ENCODE results near the gene DHRS4. TPM values are rescaled to one million over a fixed set of nuclear protein-coding genes. Genes with fewer than 3 reads are reported as not detected.

DHRS4 gene
- total and polyA plus RNA-seq, 2 of the 13 experiments (the other 11 are each of a cell fraction or from before 2014, with no cell fraction given) = 23.9 to 45.1 TPM

DNA sequence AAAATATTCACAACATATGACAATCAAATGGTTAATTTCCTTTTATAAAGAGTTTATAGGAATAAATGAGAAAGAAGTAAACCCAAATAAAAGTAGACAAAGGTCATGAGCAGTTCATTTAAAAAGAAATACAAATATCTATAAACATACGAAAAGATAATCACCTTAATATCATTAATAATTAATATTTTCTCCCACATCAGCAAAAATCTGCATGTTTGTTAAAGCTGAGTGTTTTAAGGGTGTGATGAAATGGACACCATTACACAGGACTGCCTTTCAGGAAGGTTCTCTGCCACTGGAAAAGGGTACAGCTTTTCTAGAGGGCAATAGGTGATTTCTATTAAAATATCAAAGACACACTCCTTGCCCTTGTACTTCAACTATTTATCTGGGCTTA lies 14.7 kb upstream of the DHRS4 start:
- no peak for ATAC-seq

DNA sequence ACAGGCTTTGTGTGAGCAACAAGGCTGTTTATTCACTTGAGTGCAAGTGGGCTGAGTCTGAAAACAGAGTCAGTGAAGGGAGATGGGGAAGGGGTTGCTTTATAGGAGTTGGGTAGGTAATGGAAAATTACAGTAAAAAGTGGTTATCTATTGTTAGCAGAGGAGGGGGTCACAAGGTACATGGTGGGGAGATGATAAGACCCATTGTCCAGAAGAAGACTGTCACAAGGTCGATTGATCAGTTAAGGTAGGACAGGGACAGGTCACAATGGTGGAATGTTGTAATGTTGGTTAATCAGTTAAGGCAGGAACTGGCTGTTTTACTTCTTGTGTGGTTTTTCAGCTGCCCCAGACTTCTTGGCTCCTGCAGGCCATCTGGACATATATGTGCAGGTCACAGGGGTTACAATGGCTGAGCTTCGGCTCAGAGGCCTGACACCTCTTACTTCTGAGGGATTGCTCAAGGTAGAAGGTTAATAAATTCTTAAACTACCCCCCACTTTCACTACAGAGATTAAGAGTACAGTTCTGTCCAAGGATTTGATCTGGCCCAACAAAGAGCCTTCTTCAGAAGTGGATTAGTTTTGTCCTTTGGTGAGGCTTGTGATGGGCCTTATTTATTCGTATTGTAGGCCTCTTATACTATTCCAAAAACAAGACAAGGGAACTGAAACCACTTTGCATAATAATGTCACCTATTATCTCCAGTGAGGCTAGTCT lies 13.8 kb upstream of the DHRS4 start:
- Histone ChIP-seq H3K36me3 (replicated peaks in 1 of 2; ENCODE audit: control insufficient read depth in 1 of 2, insufficient read depth in 2 of 2, low read length in 2 of 2) (peaks cover 0 to 6% of the 10 kb centered on the region in 2 experiments; a peak in 2 of 5 replicates), H3K4me1 (ENCODE audit: insufficient read depth, low read length) (peaks cover 62% of the 10 kb centered on the region), H3K27ac (ENCODE audit: extremely low read length, insufficient read depth, low read length) (peak overlapping the region; percentile 49), H4K20me1 (ENCODE audit: insufficient read depth, low read length) (no peaks in the 10 kb centered on the region), H3K4me2 (ENCODE audit: low read depth, low read length) (no peak overlapping the region), H3K79me2 (ENCODE audit: insufficient read depth, low read length) (no peaks in the 10 kb centered on the region), H3K9me3 (ENCODE audit: low read length) (no peaks in the 10 kb centered on the region), H3K9ac (ENCODE audit: insufficient read depth, low read depth, low read length) (no peak overlapping the region), H3K27me3 (ENCODE audit: control insufficient read depth in 1 of 2, insufficient read depth in 2 of 2, low read length in 2 of 2) (no peaks in the 10 kb centered on the region), H2AFZ (ENCODE audit: low read length) (no peak overlapping the region), H3K4me3 (replicated peaks in 1 of 3; ENCODE audit: insufficient read depth in 1 of 3, low read depth in 2 of 3, low read length in 3 of 3) (no peak overlapping the region)
- no peak for FAIRE-seq
- ChIA-PET POLR2A (interaction anchor here (0.9 kb wide), 1 partner anchor 326 kb away, joined by 3 read pairs; no protein-coding TSS in a partner anchor), CTCF (ENCODE audit: low intra/inter-chr PET ratio, low total read pairs) (interaction anchor here (0.7 kb wide), 1 partner anchor 1513 kb away, joined by 3 read pairs; no protein-coding TSS in a partner anchor)
- TSS peak; percentile 52 for BruUV-seq (replicated peaks)
- ATAC-seq = peak; percentile 36
- peak; percentile 96 for DNase-seq (ENCODE audit: low spot score)
- intact Hi-C loops (cut with micrococcal nuclease; ENCODE audit: unreplicated experiment) = no loop called here
- in situ Hi-C loops (cut with HindIII; ENCODE audit: extremely low pct_ligation_motif_present, low pct_unique_long_range_greater_than_20kb) = no loop called here
- 30% methylated on average over 3 of the region's 3 CpGs for WGBS (ENCODE audit: low lambda C conversion rate)
- TF ChIP-seq, protein P1, sequence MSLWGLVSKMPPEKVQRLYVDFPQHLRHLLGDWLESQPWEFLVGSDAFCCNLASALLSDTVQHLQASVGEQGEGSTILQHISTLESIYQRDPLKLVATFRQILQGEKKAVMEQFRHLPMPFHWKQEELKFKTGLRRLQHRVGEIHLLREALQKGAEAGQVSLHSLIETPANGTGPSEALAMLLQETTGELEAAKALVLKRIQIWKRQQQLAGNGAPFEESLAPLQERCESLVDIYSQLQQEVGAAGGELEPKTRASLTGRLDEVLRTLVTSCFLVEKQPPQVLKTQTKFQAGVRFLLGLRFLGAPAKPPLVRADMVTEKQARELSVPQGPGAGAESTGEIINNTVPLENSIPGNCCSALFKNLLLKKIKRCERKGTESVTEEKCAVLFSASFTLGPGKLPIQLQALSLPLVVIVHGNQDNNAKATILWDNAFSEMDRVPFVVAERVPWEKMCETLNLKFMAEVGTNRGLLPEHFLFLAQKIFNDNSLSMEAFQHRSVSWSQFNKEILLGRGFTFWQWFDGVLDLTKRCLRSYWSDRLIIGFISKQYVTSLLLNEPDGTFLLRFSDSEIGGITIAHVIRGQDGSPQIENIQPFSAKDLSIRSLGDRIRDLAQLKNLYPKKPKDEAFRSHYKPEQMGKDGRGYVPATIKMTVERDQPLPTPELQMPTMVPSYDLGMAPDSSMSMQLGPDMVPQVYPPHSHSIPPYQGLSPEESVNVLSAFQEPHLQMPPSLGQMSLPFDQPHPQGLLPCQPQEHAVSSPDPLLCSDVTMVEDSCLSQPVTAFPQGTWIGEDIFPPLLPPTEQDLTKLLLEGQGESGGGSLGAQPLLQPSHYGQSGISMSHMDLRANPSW (CRISPR knock-in tag; IDR thresholded peaks at IDR 0.05; ENCODE audit: borderline replicate concordance) = no peak
- TF ChIP-seq GATA4 (IDR thresholded peaks at IDR 0.05; ENCODE audit: borderline replicate concordance, low read depth) (peak; percentile 78), TOE1 (CRISPR knock-in tag; IDR thresholded peaks at IDR 0.05) (no peak), MATR3 (CRISPR knock-in tag; IDR thresholded peaks at IDR 0.05) (no peak), PTBP1 (IDR thresholded peaks at IDR 0.05; ENCODE audit: low read depth, low read length, poor library complexity, severe bottlenecking) (no peak), ZC3H4 (CRISPR knock-in tag; IDR thresholded peaks at IDR 0.05; ENCODE audit: borderline replicate concordance) (no peak), MTERF4 (CRISPR knock-in tag; IDR thresholded peaks at IDR 0.05) (no peak)
- TF ChIP-seq, protein P2, sequence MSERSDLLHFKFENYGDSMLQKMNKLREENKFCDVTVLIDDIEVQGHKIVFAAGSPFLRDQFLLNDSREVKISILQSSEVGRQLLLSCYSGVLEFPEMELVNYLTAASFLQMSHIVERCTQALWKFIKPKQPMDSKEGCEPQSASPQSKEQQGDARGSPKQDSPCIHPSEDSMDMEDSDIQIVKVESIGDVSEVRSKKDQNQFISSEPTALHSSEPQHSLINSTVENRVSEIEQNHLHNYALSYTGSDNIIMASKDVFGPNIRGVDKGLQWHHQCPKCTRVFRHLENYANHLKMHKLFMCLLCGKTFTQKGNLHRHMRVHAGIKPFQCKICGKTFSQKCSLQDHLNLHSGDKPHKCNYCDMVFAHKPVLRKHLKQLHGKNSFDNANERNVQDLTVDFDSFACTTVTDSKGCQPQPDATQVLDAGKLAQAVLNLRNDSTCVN (CRISPR knock-in tag; IDR thresholded peaks at IDR 0.05; ENCODE audit: borderline replicate concordance) = no peak

More for the DNA sequence above, 14.7 kb upstream of the DHRS4 start:
- peaks cover 0 to 6% of the 10 kb centered on the region in 2 experiments; a peak in 2 of 5 replicates for H3K36me3 ChIP-seq (replicated peaks in 1 of 2; ENCODE audit: control insufficient read depth in 1 of 2, insufficient read depth in 2 of 2, low read length in 2 of 2)
- peaks cover 62% of the 10 kb centered on the region for H3K4me1 ChIP-seq (ENCODE audit: insufficient read depth, low read length)
- intact Hi-C loops (cut with micrococcal nuclease; ENCODE audit: unreplicated experiment) = no loop called here
- H3K9me3 ChIP-seq (ENCODE audit: low read length) = no peaks in the 10 kb centered on the region
- no peaks in the 10 kb centered on the region for H3K79me2 ChIP-seq (ENCODE audit: insufficient read depth, low read length)
- BruUV-seq (replicated peaks) = no TSS peak
- WGBS (ENCODE audit: low lambda C conversion rate) = 95% methylated on average over 1 of the region's 1 CpG
- no peak overlapping the region for H3K4me2 ChIP-seq (ENCODE audit: low read depth, low read length)
- no peaks in the 10 kb centered on the region for H4K20me1 ChIP-seq (ENCODE audit: insufficient read depth, low read length)
- H3K27me3 ChIP-seq (ENCODE audit: control insufficient read depth in 1 of 2, insufficient read depth in 2 of 2, low read length in 2 of 2) = no peaks in the 10 kb centered on the region
- CTCF ChIA-PET (ENCODE audit: low intra/inter-chr PET ratio, low total read pairs) = no interaction called here
- DNase-seq (ENCODE audit: low spot score) = no peak
- no peak overlapping the region for H3K4me3 ChIP-seq (replicated peaks in 1 of 3; ENCODE audit: insufficient read depth in 1 of 3, low read depth in 2 of 3, low read length in 3 of 3)
- peak overlapping the region; percentile 49 for H3K27ac ChIP-seq (ENCODE audit: extremely low read length, insufficient read depth, low read length)
- POLR2A ChIA-PET = no interaction called here
- FAIRE-seq = no peak
- H3K9ac ChIP-seq (ENCODE audit: insufficient read depth, low read depth, low read length) = no peak overlapping the region
- in situ Hi-C loops (cut with HindIII; ENCODE audit: extremely low pct_ligation_motif_present, low pct_unique_long_range_greater_than_20kb) = no loop called here
- no peak overlapping the region for H2AFZ ChIP-seq (ENCODE audit: low read length)
- peak; percentile 86 to 89 for TF ChIP-seq MAFK (conservative IDR thresholded peaks at IDR 0.05 in 1 of 2, IDR thresholded peaks at IDR 0.05 in 1 of 2; ENCODE audit: low read length in 2 of 2)
- no peak for TF ChIP-seq JUNB (CRISPR knock-in tag; IDR thresholded peaks at IDR 0.05; ENCODE audit: borderline replicate concordance)
- TF ChIP-seq MAFF (IDR thresholded peaks at IDR 0.05; ENCODE audit: low read depth, low read length) = peak; percentile 87
